ENCODE data around the gene PRDM5. TPM values are rescaled to one million over a fixed set of nuclear protein-coding genes. Genes with fewer than 3 reads are reported as not detected.

The PRDM5 gene
- total and polyA plus RNA-seq, 9 of the 15 experiments (the other 6 are each of a cell fraction or from before 2014, with no cell fraction given), result not detected

GRCh38 chr4:120658772-120659171 is 263.8 kb downstream of the PRDM5 start (continued):
- TF ChIP-seq PREB (CRISPR knock-in tag; IDR thresholded peaks at IDR 0.05) (no peak), MTA3 (IDR thresholded peaks at IDR 0.05; ENCODE audit: borderline replicate concordance) (no peak), SMAD1 (IDR thresholded peaks at IDR 0.05; ENCODE audit: low read depth, low read length, partially characterized antibody) (no peak), ZNF263 (CRISPR knock-in tag; IDR thresholded peaks at IDR 0.05; ENCODE audit: borderline replicate concordance) (no peak), ZNF133 (CRISPR knock-in tag; IDR thresholded peaks at IDR 0.05) (no peak), ZNF407 (IDR thresholded peaks at IDR 0.05; ENCODE audit: low read depth) (no peak), IFI16 (CRISPR knock-in tag; IDR thresholded peaks at IDR 0.05) (no peak), ZNF830 (CRISPR knock-in tag; IDR thresholded peaks at IDR 0.05) (no peak), MCM3 (IDR thresholded peaks at IDR 0.05) (no peak), OTX1 (CRISPR knock-in tag; IDR thresholded peaks at IDR 0.05) (no peak), ZBTB7A (IDR thresholded peaks at IDR 0.05; ENCODE audit: borderline replicate concordance, control insufficient read depth, low read depth, low read length) (no peak)
